ENCODE measurements around the gene LDHAL6B.
A peak's percentile ranks its signal among the peaks of the same experiment; 100 is the strongest.

Gene LDHAL6B

DNA sequence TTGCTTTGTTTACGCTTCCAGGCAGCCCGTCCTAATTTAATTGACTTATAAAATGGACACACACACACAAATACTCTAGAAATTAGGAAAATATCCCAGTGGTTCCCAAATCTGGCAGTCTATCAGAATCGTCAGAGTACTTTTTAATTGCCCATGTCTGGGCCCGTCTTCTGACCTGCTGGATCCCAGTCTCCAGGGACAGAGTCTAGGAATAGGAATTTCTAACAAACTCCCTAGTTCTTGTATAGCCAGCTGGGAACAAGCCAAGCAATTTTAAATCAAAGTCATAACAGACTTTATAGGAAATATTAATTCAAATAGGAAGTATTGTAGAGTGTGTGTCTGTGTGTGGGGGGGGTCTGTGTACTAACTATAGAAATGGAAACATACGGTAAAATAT, 33.4 kb downstream of the LDHAL6B start:
- TF ChIP-seq, protein P1, sequence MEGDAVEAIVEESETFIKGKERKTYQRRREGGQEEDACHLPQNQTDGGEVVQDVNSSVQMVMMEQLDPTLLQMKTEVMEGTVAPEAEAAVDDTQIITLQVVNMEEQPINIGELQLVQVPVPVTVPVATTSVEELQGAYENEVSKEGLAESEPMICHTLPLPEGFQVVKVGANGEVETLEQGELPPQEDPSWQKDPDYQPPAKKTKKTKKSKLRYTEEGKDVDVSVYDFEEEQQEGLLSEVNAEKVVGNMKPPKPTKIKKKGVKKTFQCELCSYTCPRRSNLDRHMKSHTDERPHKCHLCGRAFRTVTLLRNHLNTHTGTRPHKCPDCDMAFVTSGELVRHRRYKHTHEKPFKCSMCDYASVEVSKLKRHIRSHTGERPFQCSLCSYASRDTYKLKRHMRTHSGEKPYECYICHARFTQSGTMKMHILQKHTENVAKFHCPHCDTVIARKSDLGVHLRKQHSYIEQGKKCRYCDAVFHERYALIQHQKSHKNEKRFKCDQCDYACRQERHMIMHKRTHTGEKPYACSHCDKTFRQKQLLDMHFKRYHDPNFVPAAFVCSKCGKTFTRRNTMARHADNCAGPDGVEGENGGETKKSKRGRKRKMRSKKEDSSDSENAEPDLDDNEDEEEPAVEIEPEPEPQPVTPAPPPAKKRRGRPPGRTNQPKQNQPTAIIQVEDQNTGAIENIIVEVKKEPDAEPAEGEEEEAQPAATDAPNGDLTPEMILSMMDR (IDR thresholded peaks at IDR 0.05; ENCODE audit: borderline replicate concordance, insufficient read depth, low read depth, low read length) = no peak
- no peak overlapping the region for H3K4me3 ChIP-seq (ENCODE audit: low read depth, low read length)

DNA sequence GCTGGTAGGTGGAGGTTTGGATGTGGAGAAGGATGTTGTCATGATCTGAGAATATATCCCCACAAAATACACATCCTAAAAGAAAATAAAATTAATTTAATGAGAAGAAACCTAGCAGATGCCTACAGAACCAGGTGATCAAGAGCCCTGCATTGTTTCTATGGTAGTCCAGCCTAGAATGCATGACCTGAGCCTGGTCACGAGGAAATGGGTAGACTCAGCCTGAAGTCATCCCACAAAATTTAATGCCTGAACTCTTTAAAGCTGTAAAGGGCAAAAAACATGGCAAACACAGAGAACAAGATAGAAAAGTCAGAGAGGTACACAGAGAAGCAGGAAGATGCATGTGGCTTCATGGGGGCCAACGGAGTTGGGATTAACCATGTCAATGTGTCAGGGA, 36.0 kb downstream of the LDHAL6B start:
- H3K4me3 ChIP-seq (ENCODE audit: low read depth, low read length) = no peak overlapping the region
- TF ChIP-seq, protein P1 (IDR thresholded peaks at IDR 0.05; ENCODE audit: borderline replicate concordance, insufficient read depth, low read depth, low read length) = no peak

DNA sequence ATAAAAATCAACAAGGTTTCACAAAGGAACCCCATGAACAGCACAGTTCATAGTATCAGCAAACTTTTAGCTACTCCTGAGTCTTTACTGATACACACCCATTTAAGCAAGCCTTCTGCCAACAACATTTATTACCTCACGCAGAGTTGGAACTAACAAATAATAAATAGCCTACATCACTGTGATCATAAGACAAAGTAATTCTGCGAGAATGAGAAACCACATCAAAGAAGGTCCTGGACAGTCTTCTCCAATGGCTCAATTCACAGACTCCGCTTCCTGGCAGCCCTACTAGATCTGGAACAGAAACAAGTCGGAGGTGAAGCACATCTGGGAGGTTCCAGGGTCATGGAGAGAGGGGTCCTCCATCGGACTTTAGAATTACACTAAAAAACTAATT, 37.0 kb downstream of the LDHAL6B start:
- no peak overlapping the region for H3K4me3 ChIP-seq (ENCODE audit: low read depth, low read length)
- TF ChIP-seq, protein P1 (IDR thresholded peaks at IDR 0.05; ENCODE audit: borderline replicate concordance, insufficient read depth, low read depth, low read length) = no peak

DNA sequence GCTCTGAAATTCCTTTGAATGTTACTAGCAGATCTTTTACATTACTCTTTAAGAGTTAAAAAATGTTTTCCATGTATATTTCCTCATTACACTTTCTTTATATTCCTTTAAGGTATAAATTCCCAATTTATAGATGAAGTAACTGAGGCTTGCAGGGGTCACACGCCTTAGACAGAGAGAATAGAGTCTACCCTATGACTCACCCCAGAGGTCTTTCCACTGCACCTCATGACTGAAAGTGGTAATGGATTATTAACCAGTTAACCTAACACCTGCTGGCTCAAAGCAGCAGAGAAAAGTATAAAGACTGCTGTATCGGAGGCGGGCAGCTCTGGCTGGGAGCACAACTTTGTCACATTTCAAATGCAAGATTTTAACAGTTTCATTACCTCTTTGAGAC, 37.7 kb downstream of the LDHAL6B start:
- no peak overlapping the region for H3K4me3 ChIP-seq (ENCODE audit: low read depth, low read length)
- TF ChIP-seq, protein P1 (IDR thresholded peaks at IDR 0.05; ENCODE audit: borderline replicate concordance, insufficient read depth, low read depth, low read length) = no peak

DNA sequence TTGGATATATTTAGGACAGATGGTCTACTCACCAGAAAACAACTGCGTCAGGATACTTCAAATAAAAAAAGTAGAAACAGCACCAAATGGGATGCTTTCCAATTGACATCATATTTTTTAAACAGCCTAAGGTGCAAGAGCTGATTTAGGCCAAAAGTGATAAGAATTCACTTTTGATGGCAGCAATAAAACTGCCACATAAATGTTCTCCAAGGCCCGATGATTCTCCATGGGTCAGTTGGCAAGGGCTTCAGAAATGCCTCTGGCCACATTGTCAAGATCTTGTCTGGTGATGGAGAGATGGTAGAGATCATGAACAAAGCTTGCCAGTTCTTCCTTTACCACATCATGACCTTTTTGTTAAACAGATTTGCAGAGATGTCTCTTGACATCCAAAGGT, 38.9 kb downstream of the LDHAL6B start:
- TF ChIP-seq, protein P1 (IDR thresholded peaks at IDR 0.05; ENCODE audit: borderline replicate concordance, insufficient read depth, low read depth, low read length) = no peak
- H3K4me3 ChIP-seq (ENCODE audit: low read depth, low read length) = no peak overlapping the region

DNA sequence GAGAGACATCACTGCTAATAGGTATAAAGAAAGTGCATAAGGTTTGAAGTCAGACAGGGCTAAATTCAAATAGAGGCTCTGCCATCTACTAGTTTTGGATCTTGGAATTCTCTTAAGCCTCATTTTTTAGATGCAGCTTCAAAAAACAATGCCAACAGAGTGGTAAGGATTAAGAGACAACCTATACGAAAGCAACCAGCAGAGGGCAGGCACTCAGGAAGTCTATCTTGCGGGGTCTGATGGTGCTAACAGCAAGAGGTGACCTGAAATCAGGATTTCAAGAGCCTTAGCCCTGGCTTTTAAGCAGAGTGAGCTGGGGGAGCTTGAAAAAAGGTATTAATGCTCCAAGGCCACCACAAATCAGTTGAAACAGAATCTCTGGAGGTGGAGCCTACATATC, 40.7 kb downstream of the LDHAL6B start:
- TF ChIP-seq, protein P1 (IDR thresholded peaks at IDR 0.05; ENCODE audit: borderline replicate concordance, insufficient read depth, low read depth, low read length) = peak; percentile 61; the same call in 1 of the 2 replicates
- no peak overlapping the region for H3K4me3 ChIP-seq (ENCODE audit: low read depth, low read length)

DNA sequence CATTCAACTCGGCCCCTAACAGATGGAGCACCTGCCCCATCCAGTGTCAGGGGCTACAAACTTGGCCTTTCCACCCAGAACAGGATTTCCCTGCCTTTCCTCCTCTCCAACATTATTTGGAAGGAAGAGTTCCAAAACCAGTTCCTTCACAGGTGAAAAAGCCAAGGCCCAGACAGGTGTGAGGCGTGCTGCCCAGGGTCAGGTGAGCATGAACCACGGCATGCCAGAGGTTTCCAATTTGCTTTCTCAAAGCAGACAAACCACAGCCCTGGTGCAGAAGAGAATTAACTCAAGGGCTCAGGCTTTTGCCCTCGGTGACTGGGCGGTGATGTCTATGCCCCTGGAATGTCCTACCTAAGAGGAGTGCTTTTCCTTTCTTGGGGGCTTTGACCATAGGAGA, 43.2 kb downstream of the LDHAL6B start:
- peak overlapping the region; percentile 2 for H3K4me3 ChIP-seq (ENCODE audit: low read depth, low read length)
- TF ChIP-seq, protein P1 (IDR thresholded peaks at IDR 0.05; ENCODE audit: borderline replicate concordance, insufficient read depth, low read depth, low read length) = no peak
